H1 (cell line): ENCODE data around the gene GSTCD. TPM values are rescaled to one million over a fixed set of nuclear protein-coding genes. Genes with fewer than 3 reads are reported as not detected.

Experiments
- CTCF ChIA-PET: fragments of 300-600 bp; sonication (Branson Sonifier 250); formaldehyde crosslinking; loops from one replicate; lab custom pipeline; 2021; ENCODE audit not compliant: partially characterized antibody; lab: Charles Lee
- POLR2A ChIA-PET: fragments of 300-600 bp; sonication (Branson Sonifier 250); formaldehyde crosslinking; loops from one replicate; lab custom pipeline; 2021; ENCODE audit warnings: inconsistent platforms; ENCODE audit not compliant: partially characterized antibody; lab: Charles Lee
- DNase-seq, 2 experiments: peaks; one replicate each; pipeline versions ENCODE4 v3.0.0 to v3.0.0-alpha.2; 2010 to 2022; ENCODE audit warnings: low spot score in 2 of 2, low read depth in 1 of 2, mixed read lengths in 1 of 2
- FAIRE-seq: peaks from 2 replicates; lab custom pipeline; 2011; peaks lifted over from hg19 to GRCh38; lab: Jason Lieb, UNC
- H2AFZ ChIP-seq: 2 replicates; pipeline ENCODE4 v1.8.1; 2012; ENCODE audit warnings: low read length, inconsistent platforms
- H2AK5ac ChIP-seq: 2 replicates; pipeline ENCODE4 v1.6.1; 2013; ENCODE audit warnings: low read depth, low read length
- H2BK120ac ChIP-seq: replicated peaks from 2 replicates; pipeline ENCODE3; 2013; ENCODE audit warnings: low read depth, low read length, inconsistent platforms
- H2BK12ac ChIP-seq: 2 replicates; pipeline ENCODE4 v1.6.1; 2013; ENCODE audit warnings: low read depth, low read length
- H2BK15ac ChIP-seq: 2 replicates; pipeline ENCODE4 v1.6.1; 2013; ENCODE audit warnings: low read length
- H2BK20ac ChIP-seq: 2 replicates; pipeline ENCODE4 v1.6.1; 2013; ENCODE audit warnings: low read length
- H2BK5ac ChIP-seq: 2 replicates; pipeline ENCODE4 v1.6.1; 2013; ENCODE audit warnings: low read depth, low read length
- H3K14ac ChIP-seq: 2 replicates; pipeline ENCODE4 v1.6.1; 2013; ENCODE audit warnings: inconsistent platforms; ENCODE audit not compliant: insufficient read length
- H3K18ac ChIP-seq: 2 replicates; pipeline ENCODE4 v1.6.1; 2013; ENCODE audit warnings: low read length; ENCODE audit errors: extremely low read depth
- H3K23ac ChIP-seq: 2 replicates; pipeline ENCODE4 v1.6.1; 2013; ENCODE audit warnings: inconsistent platforms; ENCODE audit not compliant: insufficient read length
- H3K23me2 ChIP-seq: 2 replicates; pipeline ENCODE4 v1.6.1; 2013; ENCODE audit warnings: low read depth, low read length
- H3K27ac ChIP-seq: 2 replicates; pipeline ENCODE4 v1.6.1; 2011; ENCODE audit warnings: low read depth, low read length, inconsistent platforms
- H3K27me3 ChIP-seq, 4 experiments: replicated peaks in 1 of 4; 1 replicate in 1 of 4; 2 replicates in 3 of 4; pipeline versions ENCODE4 v1.6.1 to v1.8.1; 2011 to 2013; ENCODE audit warnings: low read length in 3 of 4, mild to moderate bottlenecking in 3 of 4, inconsistent platforms in 2 of 4, mixed read lengths in 2 of 4, moderate library complexity in 1 of 4; ENCODE audit not compliant: control insufficient read depth in 3 of 4, insufficient read depth in 3 of 4; ENCODE audit errors: extremely low read depth in 1 of 4
- H3K36me3 ChIP-seq, 4 experiments: 2 replicates each; pipeline versions ENCODE4 v1.6.1 to v1.8.1; 2011 to 2013; ENCODE audit warnings: mild to moderate bottlenecking in 4 of 4, low read length in 3 of 4, moderate library complexity in 2 of 4, control low read depth in 1 of 4, inconsistent platforms in 1 of 4; ENCODE audit not compliant: insufficient read depth in 4 of 4, control insufficient read depth in 2 of 4
- H3K4ac ChIP-seq: replicated peaks from 2 replicates; pipeline ENCODE3; 2013; ENCODE audit warnings: low read length, low read depth, mixed read lengths, inconsistent platforms; ENCODE audit not compliant: insufficient read length
- H3K4me1 ChIP-seq, 4 experiments: replicated peaks in 1 of 4; 1 replicate in 1 of 4; 2 replicates in 3 of 4; pipeline versions ENCODE4 v1.6.1 to v1.8.1; 2011 to 2013; ENCODE audit warnings: low read length in 3 of 4, inconsistent platforms in 2 of 4, mixed read lengths in 1 of 4; ENCODE audit not compliant: insufficient read depth in 4 of 4, control insufficient read depth in 3 of 4
- H3K4me2 ChIP-seq, 2 experiments: 2 replicates each; pipeline versions ENCODE4 v1.6.1 to v1.8.1; 2011 to 2013; ENCODE audit warnings: low read depth in 2 of 2, low read length in 2 of 2, control low read depth in 1 of 2, inconsistent platforms in 1 of 2, mild to moderate bottlenecking in 1 of 2; ENCODE audit not compliant: insufficient read depth in 1 of 2
- H3K4me3 ChIP-seq, 4 experiments: fragments of 200-600, 300-600 bp in 1 of 4; sonication (generic), shearing (Covaris generic), sonication (Bioruptor Twin) in 1 of 4; 2 replicates each; pipeline versions ENCODE4 v1.5.1 to v1.8.1; 2011 to 2016; ENCODE audit warnings: low read length in 4 of 4, low read depth in 3 of 4, control low read depth in 2 of 4, inconsistent platforms in 2 of 4, mild to moderate bottlenecking in 2 of 4, mixed read lengths in 1 of 4, moderate library complexity in 1 of 4; ENCODE audit not compliant: insufficient read depth in 2 of 4; ENCODE audit errors: extremely low read depth in 1 of 4
- H3K56ac ChIP-seq: replicated peaks from 2 replicates; pipeline ENCODE3; 2013; ENCODE audit warnings: low read depth, mild to moderate bottlenecking, mixed read lengths, low read length, inconsistent platforms; ENCODE audit not compliant: insufficient read length
- H3K79me1 ChIP-seq: 2 replicates; pipeline ENCODE4 v1.6.1; 2013; ENCODE audit warnings: low read depth, low read length, control low read depth
- H3K79me2 ChIP-seq, 2 experiments: 2 replicates each; pipeline versions ENCODE4 v1.6.1 to v1.8.1; 2012 to 2013; ENCODE audit warnings: low read length in 2 of 2, mild to moderate bottlenecking in 2 of 2, inconsistent platforms in 1 of 2; ENCODE audit not compliant: insufficient read depth in 2 of 2, control insufficient read depth in 1 of 2
- H3K9ac ChIP-seq, 4 experiments: replicated peaks in 1 of 4; 1 replicate in 1 of 4; 2 replicates in 3 of 4; pipeline versions ENCODE4 v1.6.1 to v1.8.1; 2011 to 2013; ENCODE audit warnings: low read depth in 3 of 4, low read length in 3 of 4, control low read depth in 2 of 4, mild to moderate bottlenecking in 2 of 4, moderate library complexity in 2 of 4, inconsistent platforms in 1 of 4; ENCODE audit errors: extremely low read depth in 1 of 4
- H3K9me3 ChIP-seq, 2 experiments: 2 replicates each; pipeline versions ENCODE4 v1.6.1 to v1.8.1; 2012 to 2013; ENCODE audit warnings: mild to moderate bottlenecking in 2 of 2, moderate library complexity in 2 of 2, control low read depth in 1 of 2, inconsistent platforms in 1 of 2, low read depth in 1 of 2, low read length in 1 of 2, mixed read lengths in 1 of 2; ENCODE audit not compliant: insufficient read depth in 2 of 2
- H4K20me1 ChIP-seq, 2 experiments: replicated peaks in 1 of 2; 2 replicates each; pipeline versions ENCODE3 to v1.8.1; 2011 to 2013; ENCODE audit warnings: inconsistent platforms in 2 of 2, low read length in 2 of 2, mild to moderate bottlenecking in 1 of 2; ENCODE audit not compliant: insufficient read depth in 2 of 2, control insufficient read depth in 1 of 2
- H4K5ac ChIP-seq: 2 replicates; pipeline ENCODE4 v1.6.1; 2013; ENCODE audit warnings: low read length, low read depth, mixed read lengths, inconsistent platforms; ENCODE audit not compliant: insufficient read length
- H4K8ac ChIP-seq: 2 replicates; pipeline ENCODE4 v1.8.0; 2013; ENCODE audit warnings: mild to moderate bottlenecking, moderate library complexity, low read length, inconsistent platforms; ENCODE audit not compliant: insufficient read depth; ENCODE audit errors: extremely low read depth
- H4K91ac ChIP-seq: replicated peaks from 2 replicates; pipeline ENCODE3; 2013; ENCODE audit warnings: low read length, mixed read lengths, inconsistent platforms; ENCODE audit not compliant: insufficient read length
- NANOG ChIP-seq: IDR thresholded peaks from 2 replicates; pipeline ENCODE4 v1.6.1; 2011; ENCODE audit warnings: low read length, low read depth, mild to moderate bottlenecking, inconsistent platforms; ENCODE audit not compliant: insufficient read depth, poor library complexity, severe bottlenecking
- POLR2AphosphoS5 ChIP-seq: IDR thresholded peaks from 2 replicates; pipeline ENCODE4 v1.6.1; 2011; ENCODE audit warnings: low read depth, low read length
- SAP30 ChIP-seq: fragments of 300-600 bp; sonication (generic); IDR thresholded peaks from 2 replicates; pipeline ENCODE4 v1.7.1; 2012; ENCODE audit warnings: low read length, moderate library complexity, mild to moderate bottlenecking, inconsistent platforms; ENCODE audit not compliant: insufficient read depth, insufficient replicate concordance
- SP1 ChIP-seq: IDR thresholded peaks from 2 replicates; pipeline ENCODE4 v1.6.1; 2011; ENCODE audit warnings: low read depth, low read length
- SP4 ChIP-seq: IDR thresholded peaks from 2 replicates; pipeline ENCODE4 v1.6.1; 2012; ENCODE audit warnings: low read length, inconsistent platforms
- ZNF274 ChIP-seq: IDR thresholded peaks from 2 replicates; pipeline ENCODE4 v1.7.0; 2012; ENCODE audit warnings: low read length, borderline replicate concordance; ENCODE audit errors: extremely low read depth
- WGBS, 2 experiments: shearing (Covaris generic) in 1 of 2; methylation state at CpG; one replicate each; pipeline versions ENCODE4 v1.1.6 to v1.1.7; 2013 to 2015; ENCODE audit warnings: low lambda C conversion rate in 2 of 2, mixed read lengths in 2 of 2, inconsistent platforms in 1 of 2, low coverage in 1 of 2, missing lambda C conversion rate in 1 of 2; ENCODE audit not compliant: insufficient replicate concordance in 2 of 2, insufficient coverage in 1 of 2, insufficient read length in 1 of 2; ENCODE audit errors: extremely low coverage in 1 of 2, missing lambda C conversion rate in 1 of 2; 5-methylcytosine and 5-hydroxymethylcytosine counted together
- polyA plus RNA-seq, 7 experiments: library from polyadenylated mRNA; depleted of rRNA in 3 of 7; stranded (reverse) in 5 of 7; unstranded in 2 of 7; fragments of >200 nt in 5 of 7; fragments of 200-250 nt in 2 of 7; gene quantifications; 1 replicate in 5 of 7; 2 replicates in 1 of 7; 4 replicates in 1 of 7; pipeline versions ENCODE4 v1.2.1 to v1.2.3, GENCODE V29; 2011 to 2013; ENCODE audit warnings: missing spikeins in 2 of 7, mixed read lengths in 2 of 7
- total RNA-seq: library from RNA; stranded (reverse); fragmentation: NEBNext Ultra II Directional; extraction: Animal tissue kit (Norgen Biotek cat#: 25700); gene quantifications from 2 replicates; pipeline ENCODE4 v1.2.1, GENCODE V29; 2021

GSTCD gene
- total and polyA plus RNA-seq, 2 of the 8 experiments (the other 6 are each of a cell fraction or from before 2014, with no cell fraction given) = 8.5 to 24.6 TPM

DNA sequence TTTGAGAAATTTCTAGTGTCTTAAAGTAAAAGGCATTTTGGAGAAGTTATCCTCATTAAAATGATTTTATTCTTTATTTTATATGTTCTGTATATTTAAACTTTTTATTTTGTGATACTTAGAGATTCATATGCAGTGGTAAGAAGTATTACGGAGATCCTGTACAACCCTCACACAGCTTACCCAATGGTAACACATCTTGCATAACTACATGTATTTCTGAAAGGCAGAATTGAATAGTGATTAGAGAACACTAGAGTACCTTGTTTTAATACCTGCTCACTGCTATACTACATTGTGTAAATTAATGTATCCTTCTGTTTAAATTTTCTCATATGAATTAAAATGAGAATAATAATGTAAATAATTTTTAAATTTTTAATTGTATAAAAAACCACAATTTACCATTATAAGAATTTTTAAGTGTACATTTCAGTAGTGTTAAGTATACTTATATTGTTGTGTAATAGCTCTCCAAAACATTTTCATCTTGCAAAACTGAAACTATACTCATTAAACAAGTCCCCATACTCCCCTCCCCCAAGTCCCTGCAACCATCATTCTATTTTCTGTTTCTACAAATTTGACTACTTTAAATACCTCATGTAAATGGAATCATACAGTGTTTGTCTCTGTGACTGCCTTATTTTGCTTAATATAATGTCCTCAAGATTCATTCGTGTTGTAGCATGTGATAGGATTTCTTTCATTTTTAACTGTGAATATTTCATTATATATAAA is 45.5 kb upstream of the GSTCD start:
- 88% methylated on average over 2 of the region's 2 CpGs; no CpG with 5 or more reads in 1 of the 2 experiments for WGBS, 2 experiments
- TF ChIP-seq ZNF274 (no peak), SAP30 (no peak), NANOG (no peak), SP4 (no peak), POLR2AphosphoS5 (no peak), SP1 (no peak)

More for the DNA sequence above, 45.5 kb upstream of the GSTCD start:
- no peak overlapping the region for H2AK5ac ChIP-seq
- H3K36me3 ChIP-seq = no peaks in the 10 kb centered on the region
- no peaks in the 10 kb centered on the region for H3K4me1 ChIP-seq
- ChIA-PET CTCF (interaction anchor here (0.6 to 5.4 kb wide), 3 partner anchors 11 to 1043 kb away, joined by 3 to 28 read pairs (median 3); no protein-coding TSS in a partner anchor), POLR2A (no interaction called here)
- H3K4ac ChIP-seq = no peak overlapping the region
- no peaks in the 10 kb centered on the region for H3K79me2 ChIP-seq
- H2BK5ac ChIP-seq = no peak overlapping the region
- H4K5ac ChIP-seq = no peak overlapping the region
- no peak overlapping the region for H2BK20ac ChIP-seq
- no peak for FAIRE-seq
- H3K4me3 ChIP-seq = no peak overlapping the region
- no peak for DNase-seq
- H4K91ac ChIP-seq = no peak overlapping the region
- H3K14ac ChIP-seq = no peak overlapping the region
- no peak overlapping the region for H2BK120ac ChIP-seq
- H2BK12ac ChIP-seq = no peak overlapping the region
- H3K23me2 ChIP-seq = no peaks in the 10 kb centered on the region
- H3K27me3 ChIP-seq = peaks cover 0 to 1% (median 0%) of the 10 kb centered on the region in 4 experiments; a peak in 1 of 7 replicates
- no peak overlapping the region for H3K18ac ChIP-seq
- H3K23ac ChIP-seq = no peak overlapping the region
- no peaks in the 10 kb centered on the region for H3K9me3 ChIP-seq
- H3K27ac ChIP-seq = no peak overlapping the region
- no peak overlapping the region for H3K4me2 ChIP-seq
- H4K20me1 ChIP-seq = no peaks in the 10 kb centered on the region
- H2AFZ ChIP-seq = no peak overlapping the region
- H3K56ac ChIP-seq = no peak overlapping the region
- no peaks in the 10 kb centered on the region for H3K79me1 ChIP-seq
- H3K9ac ChIP-seq = no peak overlapping the region
- H2BK15ac ChIP-seq = no peak overlapping the region
- no peak overlapping the region for H4K8ac ChIP-seq
